Measurements from ENCODE around the gene MEIS1. TPM values are rescaled to one million over a fixed set of nuclear protein-coding genes. Genes with fewer than 3 reads are reported as not detected.

The MEIS1 gene
- total and polyA plus RNA-seq, 2 donors (not counting 3 experiments of a cell fraction or from before 2014, with no cell fraction given): 10.0 to 26.5 TPM

DNA sequence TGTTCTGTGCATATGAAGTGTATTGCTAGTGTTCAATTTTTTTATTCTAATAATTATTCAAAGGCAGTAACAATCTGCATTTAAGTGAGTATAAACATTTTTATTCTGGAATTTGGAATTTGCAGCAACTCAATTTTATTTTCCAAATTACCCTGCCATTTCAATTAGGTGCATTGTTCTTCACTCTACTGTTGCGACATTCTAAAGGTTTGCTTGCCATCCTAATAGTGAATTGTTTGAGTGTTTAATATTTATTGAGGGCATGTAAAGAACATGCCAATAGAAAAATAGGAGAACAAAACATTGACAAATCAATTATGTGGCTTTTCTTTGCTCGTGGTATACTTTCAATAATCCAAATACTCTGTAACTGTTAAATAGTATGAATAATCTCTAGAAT, 18.0 kb downstream of the MEIS1 start:
- H3K4me2 ChIP-seq (ENCODE audit: insufficient read depth, low read length): no peak overlapping the region
- no peak overlapping the region for H3K27ac ChIP-seq (ENCODE audit: insufficient read depth, low read depth, low read length)
- no peaks in the 10 kb centered on the region for H3K4me1 ChIP-seq (ENCODE audit: control insufficient read depth, extremely low read depth, insufficient read depth, low read length)
- CTCF ChIA-PET: interaction anchor here (2.3 kb wide), 1 partner anchor 11 kb away, joined by 8 read pairs; no protein-coding TSS in a partner anchor
- no TSS peak for BruUV-seq (replicated peaks)
- dilution Hi-C loops (cut with MboI; ENCODE audit: extremely low pct_ligation_motif_present, low sequenced_read_pairs): no loop called here
- no peaks in the 10 kb centered on the region for H4K20me1 ChIP-seq (replicated peaks; ENCODE audit: control insufficient read depth, extremely low read depth, insufficient read depth, low read length)
- H3K79me2 ChIP-seq (ENCODE audit: control insufficient read depth, insufficient read depth, low read length): no peaks in the 10 kb centered on the region
- H2AFZ ChIP-seq (ENCODE audit: low read depth, low read length): no peak overlapping the region
- no peaks in the 10 kb centered on the region for H3K27me3 ChIP-seq (ENCODE audit: control insufficient read depth in 2 of 2, insufficient read depth in 2 of 2, low read length in 2 of 2)
- H3K36me3 ChIP-seq (ENCODE audit: control insufficient read depth in 2 of 2, extremely low read depth in 1 of 2, insufficient read depth in 2 of 2, low read length in 2 of 2): peaks cover 0 to 3% of the 10 kb centered on the region in 2 experiments
- TF ChIP-seq MYC (IDR thresholded peaks at IDR 0.05; ENCODE audit: low read depth, low read length) (no peak), JUN (IDR thresholded peaks at IDR 0.05; ENCODE audit: borderline replicate concordance, insufficient read depth, insufficient read length, low read depth) (no peak), GATA2 (IDR thresholded peaks at IDR 0.05; ENCODE audit: insufficient read depth, insufficient read length, low read depth, low read length) (no peak), POLR2A (IDR thresholded peaks at IDR 0.05; ENCODE audit: low read depth, low read length) (no peak), POLR2AphosphoS5 (IDR thresholded peaks at IDR 0.05; ENCODE audit: insufficient read depth, low read depth, low read length) (no peak), FOS (IDR thresholded peaks at IDR 0.05; ENCODE audit: borderline replicate concordance, insufficient read depth, low read length) (no peak), EZH2 (IDR thresholded peaks at IDR 0.05; ENCODE audit: borderline replicate concordance, low read depth, low read length, severe bottlenecking) (no peak)
- TF ChIP-seq, protein P1, sequence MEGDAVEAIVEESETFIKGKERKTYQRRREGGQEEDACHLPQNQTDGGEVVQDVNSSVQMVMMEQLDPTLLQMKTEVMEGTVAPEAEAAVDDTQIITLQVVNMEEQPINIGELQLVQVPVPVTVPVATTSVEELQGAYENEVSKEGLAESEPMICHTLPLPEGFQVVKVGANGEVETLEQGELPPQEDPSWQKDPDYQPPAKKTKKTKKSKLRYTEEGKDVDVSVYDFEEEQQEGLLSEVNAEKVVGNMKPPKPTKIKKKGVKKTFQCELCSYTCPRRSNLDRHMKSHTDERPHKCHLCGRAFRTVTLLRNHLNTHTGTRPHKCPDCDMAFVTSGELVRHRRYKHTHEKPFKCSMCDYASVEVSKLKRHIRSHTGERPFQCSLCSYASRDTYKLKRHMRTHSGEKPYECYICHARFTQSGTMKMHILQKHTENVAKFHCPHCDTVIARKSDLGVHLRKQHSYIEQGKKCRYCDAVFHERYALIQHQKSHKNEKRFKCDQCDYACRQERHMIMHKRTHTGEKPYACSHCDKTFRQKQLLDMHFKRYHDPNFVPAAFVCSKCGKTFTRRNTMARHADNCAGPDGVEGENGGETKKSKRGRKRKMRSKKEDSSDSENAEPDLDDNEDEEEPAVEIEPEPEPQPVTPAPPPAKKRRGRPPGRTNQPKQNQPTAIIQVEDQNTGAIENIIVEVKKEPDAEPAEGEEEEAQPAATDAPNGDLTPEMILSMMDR (IDR thresholded peaks at IDR 0.05; ENCODE audit: extremely low read depth in 1 of 2, insufficient read depth in 1 of 2, low read depth in 1 of 2, low read length in 2 of 2): no peak
- TF ChIP-seq, protein P2, sequence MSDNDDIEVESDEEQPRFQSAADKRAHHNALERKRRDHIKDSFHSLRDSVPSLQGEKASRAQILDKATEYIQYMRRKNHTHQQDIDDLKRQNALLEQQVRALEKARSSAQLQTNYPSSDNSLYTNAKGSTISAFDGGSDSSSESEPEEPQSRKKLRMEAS (IDR thresholded peaks at IDR 0.05; ENCODE audit: insufficient read depth, insufficient read length): no peak
- H3K9ac ChIP-seq (replicated peaks; ENCODE audit: extremely low read depth, insufficient read depth, low read length): no peak overlapping the region
- FAIRE-seq: no peak
- intact Hi-C loops (cut with micrococcal nuclease): no loop called here
- DNase-seq (ENCODE audit: low read depth, low spot score): no peak
- H3K4me3 ChIP-seq (replicated peaks in 1 of 3; ENCODE audit: insufficient read depth in 1 of 3, low read depth in 1 of 3, low read length in 3 of 3): no peak overlapping the region
- H3K9me3 ChIP-seq (replicated peaks; ENCODE audit: control insufficient read depth, insufficient read depth, low read length): no peaks in the 10 kb centered on the region
- POLR2A ChIA-PET: no interaction called here
- H3K9me1 ChIP-seq (replicated peaks; ENCODE audit: control insufficient read depth, extremely low read depth, insufficient read depth, low read length): no peaks in the 10 kb centered on the region

All from endothelial cell of umbilical vein (primary cell).